ENCODE data around the gene TMPO. TPM values are rescaled to one million over a fixed set of nuclear protein-coding genes. Genes with fewer than 3 reads are reported as not detected.

Gene TMPO
- total and polyA plus RNA-seq, 4 donors = 20.7 to 149 (median 30.6) TPM

DNA sequence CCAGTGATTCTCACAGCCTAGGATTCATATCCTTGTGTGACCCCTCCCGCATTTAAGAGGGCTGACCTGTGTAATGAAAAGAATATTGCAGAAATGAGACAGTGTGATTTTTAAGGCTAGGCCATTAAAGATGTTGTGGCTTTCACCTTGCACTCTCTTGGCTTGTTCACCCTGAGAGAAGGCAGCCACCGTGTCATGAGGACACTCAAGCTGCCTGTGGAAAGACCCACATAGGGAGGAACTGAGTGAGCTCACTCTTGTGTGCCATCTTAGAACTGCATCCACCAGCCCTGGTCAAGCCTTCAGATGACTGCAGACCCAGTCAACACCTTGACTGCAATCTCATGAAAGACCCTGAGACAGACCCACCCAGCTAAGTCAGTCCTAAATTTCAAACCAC, 46.3 kb upstream of the TMPO start:
- Histone ChIP-seq H3K27ac (ENCODE audit: low read depth in 1 of 2, low read length in 1 of 2) (no peak overlapping the region), H3K9me3 (ENCODE audit: control insufficient read depth in 4 of 4, insufficient read depth in 3 of 4, low read length in 3 of 4) (no peaks in the 10 kb centered on the region), H3K36me3 (ENCODE audit: control insufficient read depth in 4 of 4, insufficient read depth in 4 of 4, low read length in 4 of 4) (no peaks in the 10 kb centered on the region), H3K27me3 (ENCODE audit: control insufficient read depth in 3 of 3, insufficient read depth in 3 of 3, low read length in 2 of 3) (no peaks in the 10 kb centered on the region), H3K9ac (ENCODE audit: insufficient read depth in 1 of 2, low read length in 2 of 2) (no peak overlapping the region), H3K4me3 (no peak overlapping the region), H3K4me1 (ENCODE audit: control insufficient read depth in 5 of 5, insufficient read depth in 5 of 5, low read length in 5 of 5) (peaks cover 0 to 6% (median 0%) of the 10 kb centered on the region in 5 donors)
- DNase-seq = no peak
- no peak for ATAC-seq (ENCODE audit: insufficient read depth, low FRiP score)
- TF ChIP-seq, protein P1, sequence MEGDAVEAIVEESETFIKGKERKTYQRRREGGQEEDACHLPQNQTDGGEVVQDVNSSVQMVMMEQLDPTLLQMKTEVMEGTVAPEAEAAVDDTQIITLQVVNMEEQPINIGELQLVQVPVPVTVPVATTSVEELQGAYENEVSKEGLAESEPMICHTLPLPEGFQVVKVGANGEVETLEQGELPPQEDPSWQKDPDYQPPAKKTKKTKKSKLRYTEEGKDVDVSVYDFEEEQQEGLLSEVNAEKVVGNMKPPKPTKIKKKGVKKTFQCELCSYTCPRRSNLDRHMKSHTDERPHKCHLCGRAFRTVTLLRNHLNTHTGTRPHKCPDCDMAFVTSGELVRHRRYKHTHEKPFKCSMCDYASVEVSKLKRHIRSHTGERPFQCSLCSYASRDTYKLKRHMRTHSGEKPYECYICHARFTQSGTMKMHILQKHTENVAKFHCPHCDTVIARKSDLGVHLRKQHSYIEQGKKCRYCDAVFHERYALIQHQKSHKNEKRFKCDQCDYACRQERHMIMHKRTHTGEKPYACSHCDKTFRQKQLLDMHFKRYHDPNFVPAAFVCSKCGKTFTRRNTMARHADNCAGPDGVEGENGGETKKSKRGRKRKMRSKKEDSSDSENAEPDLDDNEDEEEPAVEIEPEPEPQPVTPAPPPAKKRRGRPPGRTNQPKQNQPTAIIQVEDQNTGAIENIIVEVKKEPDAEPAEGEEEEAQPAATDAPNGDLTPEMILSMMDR (IDR thresholded peaks at IDR 0.05; ENCODE audit: control extremely low read depth, extremely low read depth) = no peak
- WGBS, 2 donors = 89 to 92% methylated on average over 2 of the region's 2 CpGs

DNA sequence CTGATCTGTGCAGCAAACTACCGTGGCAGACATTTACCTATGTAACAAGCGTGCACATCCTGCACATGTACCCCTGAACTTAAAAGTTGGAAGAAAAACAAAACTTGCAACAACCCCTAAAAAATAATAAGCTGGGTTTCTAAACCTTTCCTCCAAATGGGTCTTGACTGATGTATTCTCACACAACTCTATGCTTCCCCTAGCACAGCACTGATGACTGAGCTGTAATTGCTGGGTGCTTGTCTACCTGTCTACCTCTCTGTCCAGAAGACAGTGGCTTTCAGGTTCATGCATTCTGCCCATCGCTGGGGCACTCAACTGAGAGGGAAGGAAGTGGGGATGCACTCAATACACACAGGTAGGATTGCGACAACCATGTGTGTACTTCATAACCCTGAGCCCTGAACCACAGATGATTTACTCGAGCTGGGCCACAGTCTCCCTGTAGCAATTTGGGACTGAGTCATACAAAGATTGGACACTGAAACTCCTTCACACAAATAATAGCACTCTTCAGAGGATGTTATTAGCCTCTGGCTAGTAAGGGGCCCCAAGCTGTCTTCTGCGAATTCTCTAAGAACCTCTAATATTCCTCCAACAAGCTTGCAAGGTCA, 44.8 kb upstream of the TMPO start:
- Histone ChIP-seq H3K4me3 (no peak overlapping the region), H3K4me1 (ENCODE audit: control insufficient read depth in 5 of 5, insufficient read depth in 5 of 5, low read length in 5 of 5) (peaks cover 0 to 3% (median 0%) of the 10 kb centered on the region in 5 donors), H3K9ac (ENCODE audit: insufficient read depth in 1 of 2, low read length in 2 of 2) (no peak overlapping the region), H3K27me3 (ENCODE audit: control insufficient read depth in 3 of 3, insufficient read depth in 3 of 3, low read length in 2 of 3) (no peaks in the 10 kb centered on the region), H3K9me3 (ENCODE audit: control insufficient read depth in 4 of 4, insufficient read depth in 3 of 4, low read length in 3 of 4) (no peaks in the 10 kb centered on the region), H3K36me3 (ENCODE audit: control insufficient read depth in 4 of 4, insufficient read depth in 4 of 4, low read length in 4 of 4) (no peaks in the 10 kb centered on the region), H3K27ac (ENCODE audit: low read depth in 1 of 2, low read length in 1 of 2) (no peak overlapping the region)
- WGBS, 2 donors = 67 to 84% methylated on average over 6 of the region's 6 CpGs
- DNase-seq (no peak), ATAC-seq (ENCODE audit: insufficient read depth, low FRiP score) (no peak)
- TF ChIP-seq, protein P1 (IDR thresholded peaks at IDR 0.05; ENCODE audit: control extremely low read depth, extremely low read depth) = no peak

DNA sequence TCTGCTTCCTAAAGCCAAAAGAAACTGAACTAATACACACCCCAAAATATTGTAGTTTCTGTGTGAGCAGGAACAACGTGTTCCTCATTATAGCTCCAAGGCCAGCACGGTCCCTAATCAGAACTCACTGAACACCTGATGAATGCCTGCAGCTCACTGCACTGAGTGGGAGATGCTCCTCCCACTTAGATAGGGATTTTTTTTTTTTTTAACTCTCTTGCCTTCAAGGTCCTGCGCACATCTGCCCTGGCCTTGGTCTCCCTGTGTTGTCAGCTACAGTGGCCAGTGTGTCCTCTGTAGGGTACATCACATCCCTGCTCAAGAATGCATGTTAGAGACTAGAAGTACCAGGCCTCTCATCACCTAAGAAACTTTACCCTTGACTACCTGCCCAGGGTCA, 44.3 kb upstream of the TMPO start:
- DNase-seq = no peak
- H3K9me3 ChIP-seq (ENCODE audit: control insufficient read depth in 4 of 4, insufficient read depth in 3 of 4, low read length in 3 of 4) = no peaks in the 10 kb centered on the region
- no peaks in the 10 kb centered on the region for H3K27me3 ChIP-seq (ENCODE audit: control insufficient read depth in 3 of 3, insufficient read depth in 3 of 3, low read length in 2 of 3)
- WGBS, 2 donors = 73 to 79% methylated on average over 3 of the region's 3 CpGs
- H3K27ac ChIP-seq (ENCODE audit: low read depth in 1 of 2, low read length in 1 of 2) = no peak overlapping the region
- H3K4me3 ChIP-seq = no peak overlapping the region
- no peaks in the 10 kb centered on the region for H3K36me3 ChIP-seq (ENCODE audit: control insufficient read depth in 4 of 4, insufficient read depth in 4 of 4, low read length in 4 of 4)
- TF ChIP-seq, protein P1 (IDR thresholded peaks at IDR 0.05; ENCODE audit: control extremely low read depth, extremely low read depth) = no peak
- peaks cover 0 to 4% (median 0%) of the 10 kb centered on the region in 5 donors for H3K4me1 ChIP-seq (ENCODE audit: control insufficient read depth in 5 of 5, insufficient read depth in 5 of 5, low read length in 5 of 5)
- ATAC-seq (ENCODE audit: insufficient read depth, low FRiP score) = no peak
- H3K9ac ChIP-seq (ENCODE audit: insufficient read depth in 1 of 2, low read length in 2 of 2) = no peak overlapping the region

DNA sequence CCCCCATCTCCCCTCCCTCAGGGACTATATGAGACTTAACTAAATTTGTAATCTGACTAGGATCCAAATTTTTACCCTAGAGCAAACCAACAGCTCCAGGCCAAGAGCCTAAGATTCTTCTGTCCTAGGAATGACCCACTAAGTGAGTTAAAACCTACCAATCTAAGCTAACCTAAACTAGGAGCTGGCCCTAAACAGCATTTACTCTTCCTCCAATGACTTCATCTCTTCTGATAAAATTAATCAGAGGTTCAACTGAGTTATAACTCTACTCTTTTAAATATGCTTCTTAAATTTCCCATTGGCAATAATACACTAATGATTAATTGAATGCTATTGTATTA, 39.9 kb upstream of the TMPO start:
- peak; percentile 16 for ATAC-seq (ENCODE audit: insufficient read depth, low FRiP score)
- no peaks in the 10 kb centered on the region for H3K27me3 ChIP-seq (ENCODE audit: control insufficient read depth in 3 of 3, insufficient read depth in 3 of 3, low read length in 2 of 3)
- peaks cover 0 to 4% (median 0%) of the 10 kb centered on the region in 5 donors for H3K4me1 ChIP-seq (ENCODE audit: control insufficient read depth in 5 of 5, insufficient read depth in 5 of 5, low read length in 5 of 5)
- H3K4me3 ChIP-seq = no peak overlapping the region
- TF ChIP-seq, protein P1 (IDR thresholded peaks at IDR 0.05; ENCODE audit: control extremely low read depth, extremely low read depth) = no peak
- H3K9ac ChIP-seq (ENCODE audit: insufficient read depth in 1 of 2, low read length in 2 of 2) = no peak overlapping the region
- H3K27ac ChIP-seq (ENCODE audit: low read depth in 1 of 2, low read length in 1 of 2) = no peak overlapping the region
- H3K36me3 ChIP-seq (ENCODE audit: control insufficient read depth in 4 of 4, insufficient read depth in 4 of 4, low read length in 4 of 4) = no peaks in the 10 kb centered on the region
- no peak for DNase-seq
- H3K9me3 ChIP-seq (ENCODE audit: control insufficient read depth in 4 of 4, insufficient read depth in 3 of 4, low read length in 3 of 4) = no peaks in the 10 kb centered on the region
